A673 (cell line): ENCODE results near the gene TMEM213. TPM values are rescaled to one million over a fixed set of nuclear protein-coding genes. Genes with fewer than 3 reads are reported as not detected.
"Not testable (repeated sequence)": the region's sequence is repeated elsewhere in the genome, so short reads cannot be mapped to it uniquely, and the experiment has no call there.

Experiments
- BruUV-seq: library from RNA; stranded (reverse); fragments of 400-500 nt; replicated peaks from 2 replicates; lab custom pipeline; 2021; lab: Mats Ljungman, UMichigan
- CTCF ChIA-PET: fragments of 300-600 bp; sonication (Branson Sonifier 250); formaldehyde crosslinking; loops from one replicate; lab custom pipeline; 2022; ENCODE audit warnings: antibody characterized with exemption; lab: Charles Lee
- POLR2A ChIA-PET: fragments of 300-600 bp; sonication (Branson Sonifier 250); formaldehyde crosslinking; loops from one replicate; lab custom pipeline; 2022; ENCODE audit warnings: antibody characterized with exemption; ENCODE audit not compliant: low non-redundant PET; lab: Charles Lee
- DNase-seq: peaks from one replicate; pipeline ENCODE4 v3.0.0-alpha.2; 2015; ENCODE audit warnings: low spot score
- H3K27ac ChIP-seq: fragments of 200-600 bp; sonication (generic); 2 replicates; pipeline ENCODE4 v1.5.1; 2016; ENCODE audit warnings: mixed run types, low read depth, mild to moderate bottlenecking, mixed read lengths, antibody characterized with exemption, low read length; ENCODE audit not compliant: poor library complexity, severe bottlenecking
- H3K27me3 ChIP-seq: fragments of 200-600 bp; sonication (generic); replicated peaks from 2 replicates; pipeline ENCODE4 v1.6.1; 2017; ENCODE audit warnings: mixed run types, low read depth, mild to moderate bottlenecking, mixed read lengths, antibody characterized with exemption, low read length; ENCODE audit not compliant: insufficient read depth, poor library complexity
- H3K36me3 ChIP-seq: fragments of 200-600 bp; sonication (generic); 2 replicates; pipeline ENCODE4 v1.6.1; 2016; ENCODE audit warnings: mixed run types, mild to moderate bottlenecking, mixed read lengths, antibody characterized with exemption, low read length; ENCODE audit not compliant: insufficient read depth, poor library complexity, severe bottlenecking
- H3K4me1 ChIP-seq: fragments of 200-600 bp; sonication (generic); 2 replicates; pipeline ENCODE4 v1.6.1; 2017; ENCODE audit warnings: mixed run types, mild to moderate bottlenecking, mixed read lengths, antibody characterized with exemption, low read length; ENCODE audit not compliant: insufficient read depth, poor library complexity, severe bottlenecking
- H3K4me3 ChIP-seq: fragments of 200-600 bp; sonication (generic); 2 replicates; pipeline ENCODE4 v1.5.1; 2016; ENCODE audit warnings: low read depth, mixed run types, mild to moderate bottlenecking, mixed read lengths, low read length; ENCODE audit not compliant: poor library complexity, severe bottlenecking
- H3K9me3 ChIP-seq: fragments of 200-600 bp; sonication (generic); 2 replicates; pipeline ENCODE4 v1.6.1; 2016; ENCODE audit warnings: mixed run types, low read depth, mild to moderate bottlenecking, mixed read lengths, antibody characterized with exemption, low read length; ENCODE audit not compliant: poor library complexity, severe bottlenecking
- CTCF ChIP-seq: fragments of 300-800, 200-600 bp; sonication (generic); conservative IDR thresholded peaks from 2 replicates; pipeline ENCODE4 v1.5.1; 2017; ENCODE audit warnings: low read depth, mild to moderate bottlenecking, antibody characterized with exemption, low read length, moderate library complexity, mixed read lengths
- EZH2 ChIP-seq: fragments of 200-600 bp; sonication (generic); IDR thresholded peaks from 2 replicates; pipeline ENCODE4 v1.6.1; 2017; ENCODE audit warnings: borderline replicate concordance, low read depth, mild to moderate bottlenecking, mixed read lengths, antibody characterized with exemption, low read length; ENCODE audit not compliant: poor library complexity, severe bottlenecking
- intact Hi-C: fragments of 100-400 bp; cut with micrococcal nuclease; formaldehyde crosslinking; loops from one replicate; pipeline ENCODE4 v1.10.0; 2022; ENCODE audit not compliant: unreplicated experiment
- total RNA-seq: library from RNA; stranded (reverse); gene quantifications from 2 replicates; pipeline ENCODE4 v1.2.3, GENCODE V29; 2021

TMEM213 gene
- total RNA-seq, 1 experiment from 2014 or later: not detected

GRCh38 chr7:138802706-138803105 is 4.9 kb downstream of the TMEM213 start:
- Histone ChIP-seq H3K36me3 (no peaks in the 10 kb centered on the region), H3K4me3 (no peak overlapping the region), H3K27me3 (peaks cover 51% of the 10 kb centered on the region), H3K4me1 (no peaks in the 10 kb centered on the region), H3K27ac (no peak overlapping the region), H3K9me3 (no peaks in the 10 kb centered on the region)
- ChIA-PET CTCF (no interaction called here), POLR2A (no interaction called here)
- no peak for TF ChIP-seq CTCF
- no peak for TF ChIP-seq EZH2
- no peak for DNase-seq
- BruUV-seq: no TSS peak
- intact Hi-C loops: no loop called here

GRCh38 chr7:138804618-138805017 is 6.8 kb downstream of the TMEM213 start:
- peaks cover 32% of the 10 kb centered on the region for H3K27me3 ChIP-seq
- H3K4me1 ChIP-seq: no peaks in the 10 kb centered on the region
- H3K9me3 ChIP-seq: no peaks in the 10 kb centered on the region
- BruUV-seq: no TSS peak
- TF ChIP-seq CTCF (no peak), EZH2 (no peak)
- no peak overlapping the region for H3K27ac ChIP-seq
- H3K4me3 ChIP-seq: no peak overlapping the region
- ChIA-PET CTCF (no interaction called here), POLR2A (no interaction called here)
- no peak for DNase-seq
- H3K36me3 ChIP-seq: no peaks in the 10 kb centered on the region
- intact Hi-C loops: no loop called here

- Histone ChIP-seq H3K4me3 (no peak overlapping the region), H3K4me1 (no peaks in the 10 kb centered on the region), H3K9me3 (no peaks in the 10 kb centered on the region), H3K36me3 (no peaks in the 10 kb centered on the region), H3K27ac (no peak overlapping the region), H3K27me3 (peaks cover 14% of the 10 kb centered on the region)
- TF ChIP-seq EZH2 (no peak), CTCF (no peak)
- intact Hi-C loops: no loop called here
- CTCF ChIA-PET: no interaction called here
- POLR2A ChIA-PET: no interaction called here
- DNase-seq: no peak
- BruUV-seq: no TSS peak
Measured at GRCh38 chr7:138809346-138809745, 11.6 kb downstream of the TMEM213 start.

- POLR2A ChIA-PET, BruUV-seq, DNase-seq: not testable (repeated sequence)
Measured at GRCh38 chr7:138811327-138811726, 13.5 kb downstream of the TMEM213 start.

More at GRCh38 chr7:138811327-138811726, 13.5 kb downstream of the TMEM213 start:
- H3K4me1 ChIP-seq, H3K4me3 ChIP-seq, CTCF ChIA-PET, intact Hi-C loops, H3K27ac ChIP-seq, H3K9me3 ChIP-seq, H3K36me3 ChIP-seq, H3K27me3 ChIP-seq: not testable (repeated sequence)
